Inferior parietal cortex (tissue), 1 donor: Measurements from ENCODE around the gene EVX1.

Experiments used
- DNase-seq: peaks from one replicate; pipeline ENCODE4 v3.0.0-alpha.2; 2016; ENCODE audit errors: extremely low spot score

EVX1 gene

DNA sequence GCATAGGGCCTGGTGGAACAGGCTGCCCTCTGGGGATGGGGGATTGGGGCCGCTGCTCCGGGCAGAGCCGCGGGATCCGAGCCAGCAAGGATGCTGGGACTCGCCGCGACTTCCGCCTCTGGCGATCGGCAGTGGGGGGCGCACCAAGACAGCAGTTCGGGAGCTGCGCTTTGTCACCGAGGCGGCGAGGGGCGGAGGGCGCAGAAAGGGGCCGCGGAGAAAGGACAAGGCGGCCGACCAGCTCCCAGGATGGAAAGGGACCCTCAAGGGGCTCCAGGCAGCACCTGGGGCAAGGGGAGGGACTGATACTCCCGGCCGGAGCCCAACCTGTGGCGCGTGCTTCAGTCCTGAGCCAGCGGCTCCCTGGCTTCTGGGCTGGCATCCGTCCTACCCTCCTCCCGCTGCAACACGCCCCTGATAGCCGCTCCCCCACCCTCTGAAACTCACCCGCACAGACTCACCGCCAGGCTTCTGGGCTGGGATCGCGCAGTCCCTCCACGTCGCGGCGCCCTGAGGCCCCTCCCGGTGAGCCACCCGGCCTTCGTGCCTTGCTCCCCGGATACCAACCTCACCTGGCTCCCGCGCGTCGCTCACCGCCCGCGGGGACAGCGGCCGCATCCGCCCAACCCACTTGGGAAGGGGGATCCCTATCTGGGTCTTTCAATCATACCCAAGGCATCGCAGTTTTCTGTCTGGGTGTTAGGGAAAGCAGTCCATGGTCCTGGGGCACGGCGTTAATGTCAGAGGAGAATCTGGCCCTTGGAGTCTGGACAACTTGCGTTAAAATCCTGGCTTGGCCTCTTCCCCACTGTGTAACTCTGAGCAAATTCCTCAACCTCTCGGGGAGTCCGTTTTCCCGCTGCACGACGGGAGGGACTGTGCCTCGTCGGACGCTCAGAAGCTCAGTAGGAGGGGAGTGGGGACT, 7.0 kb upstream of the EVX1 start:
- DNase-seq: no peak

- no peak for DNase-seq
Observed at GRCh38 chr7:27237735-27238334, 4.8 kb upstream of the EVX1 start.

GRCh38 chr7:27238979-27239386, 3.6 kb upstream of the EVX1 start:
- no peak for DNase-seq

GRCh38 chr7:27239387-27240014, 3.1 kb upstream of the EVX1 start:
- no peak for DNase-seq

GRCh38 chr7:27240015-27240731, 2.4 kb upstream of the EVX1 start:
- DNase-seq: no peak

GRCh38 chr7:27241189-27242056, 1.2 kb upstream of the EVX1 start:
- no peak for DNase-seq

DNA sequence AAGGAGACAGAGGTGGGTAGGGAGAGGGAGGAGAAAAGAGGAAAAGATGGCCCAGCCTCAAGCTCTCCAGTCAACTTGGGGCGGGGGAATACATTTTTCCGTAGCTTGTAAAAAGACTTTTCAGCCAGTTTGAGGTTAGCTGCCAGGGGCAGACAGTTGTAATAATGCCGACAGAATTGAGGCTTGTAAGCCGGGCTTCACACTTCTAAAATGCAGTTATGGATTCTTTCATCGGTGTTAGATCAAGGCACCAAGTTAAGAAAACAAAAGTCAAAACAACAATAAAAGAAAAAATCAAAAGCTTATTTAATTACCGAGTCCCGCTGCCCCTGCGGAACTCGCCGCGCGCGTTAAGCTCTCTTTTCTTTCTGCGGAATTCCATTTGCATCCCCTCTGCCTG, 448 bp upstream of the EVX1 start:
- no peak for DNase-seq

- DNase-seq: no peak
Observed at GRCh38 chr7:27243340-27244163, 950 bp downstream of the EVX1 start.

DNA sequence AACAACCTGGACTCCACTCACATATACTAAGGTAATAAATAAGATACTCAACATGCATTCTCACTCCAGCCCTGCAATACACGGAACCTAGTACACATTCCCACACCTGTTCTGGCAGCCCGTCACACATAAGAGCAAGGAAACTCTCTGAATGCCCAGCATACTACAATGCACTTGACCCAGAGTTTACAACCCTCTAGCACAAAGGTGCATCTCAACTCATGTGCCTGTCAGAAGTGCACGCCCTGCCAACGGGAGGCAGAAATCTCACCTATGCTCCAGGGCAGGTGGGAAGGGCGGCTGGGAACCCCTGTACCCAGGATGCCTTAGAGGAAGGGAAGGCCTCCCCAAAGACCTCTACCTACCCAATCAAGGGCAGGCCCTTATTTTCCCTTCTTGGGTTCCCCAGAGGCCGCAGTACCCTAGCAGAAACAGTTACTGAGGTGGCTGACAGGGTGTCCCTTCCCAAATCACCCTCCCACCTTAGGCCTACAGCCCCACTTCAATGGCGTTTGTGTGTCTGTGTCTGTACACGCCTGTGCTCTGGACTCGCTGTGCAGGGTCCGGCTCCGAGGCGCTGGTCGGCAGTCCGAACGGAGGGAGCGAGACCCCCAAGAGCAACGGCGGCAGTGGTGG, 2.0 kb downstream of the EVX1 start:
- DNase-seq: no peak

DNA sequence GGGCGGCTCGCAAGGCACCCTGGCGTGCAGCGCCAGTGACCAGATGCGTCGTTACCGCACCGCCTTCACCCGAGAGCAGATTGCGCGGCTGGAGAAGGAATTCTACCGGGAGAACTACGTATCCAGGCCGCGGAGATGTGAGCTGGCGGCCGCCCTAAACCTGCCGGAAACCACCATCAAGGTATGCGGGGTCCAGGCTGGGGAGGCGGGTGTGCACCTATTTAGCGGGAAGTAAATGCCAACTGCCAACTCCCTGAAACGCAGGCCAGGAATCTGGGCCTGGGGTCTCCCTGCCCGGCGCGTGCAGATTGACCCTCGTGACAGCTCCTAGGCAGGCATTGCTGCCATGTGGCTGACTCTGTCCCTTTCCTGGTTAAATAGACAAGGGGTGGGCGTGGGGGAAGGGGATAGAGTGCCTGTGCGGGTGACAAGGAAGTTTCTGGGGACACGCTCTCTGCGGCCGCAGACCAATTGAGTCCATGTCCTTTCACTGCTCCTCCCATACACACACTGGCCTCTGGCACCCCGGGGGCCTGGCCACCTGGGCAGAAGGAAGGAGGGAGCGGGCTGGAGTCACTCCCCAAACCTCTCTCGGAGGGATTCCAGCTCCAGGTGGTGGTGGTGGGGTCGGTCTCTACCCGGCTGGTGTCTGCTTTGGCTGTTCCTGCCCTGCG, 2.7 kb downstream of the EVX1 start:
- no peak for DNase-seq

DNA sequence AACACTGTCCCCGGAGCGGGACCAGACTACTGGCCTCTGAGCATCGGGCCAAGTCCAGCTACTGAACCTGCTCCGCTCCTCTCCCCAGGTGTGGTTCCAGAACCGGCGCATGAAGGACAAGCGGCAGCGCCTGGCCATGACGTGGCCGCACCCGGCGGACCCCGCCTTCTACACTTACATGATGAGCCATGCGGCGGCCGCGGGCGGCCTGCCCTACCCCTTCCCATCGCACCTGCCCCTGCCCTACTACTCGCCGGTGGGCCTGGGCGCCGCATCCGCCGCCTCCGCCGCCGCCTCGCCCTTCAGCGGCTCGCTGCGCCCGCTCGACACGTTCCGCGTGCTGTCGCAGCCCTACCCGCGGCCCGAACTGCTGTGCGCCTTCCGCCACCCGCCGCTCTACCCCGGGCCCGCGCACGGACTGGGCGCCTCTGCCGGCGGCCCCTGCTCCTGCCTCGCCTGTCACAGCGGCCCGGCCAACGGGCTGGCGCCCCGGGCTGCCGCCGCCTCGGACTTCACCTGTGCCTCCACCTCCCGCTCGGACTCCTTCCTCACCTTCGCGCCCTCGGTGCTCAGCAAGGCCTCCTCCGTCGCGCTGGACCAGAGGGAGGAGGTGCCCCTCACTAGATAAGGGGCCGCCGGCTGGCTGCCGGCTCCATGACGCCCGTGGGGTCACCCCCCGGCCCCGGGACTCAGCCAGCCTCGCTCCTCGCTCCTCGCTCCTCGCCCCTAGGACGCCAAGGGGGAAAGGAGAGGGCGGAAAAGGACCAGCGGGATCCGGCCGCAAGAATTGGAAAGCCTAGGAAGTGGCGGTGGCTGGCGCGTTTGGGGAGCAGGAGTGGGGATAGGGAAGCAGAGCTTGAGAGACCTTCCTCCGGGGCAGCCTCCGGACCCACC, 3.4 kb downstream of the EVX1 start:
- DNase-seq: no peak

- no peak for DNase-seq
Observed at GRCh38 chr7:27247000-27247399, 4.4 kb downstream of the EVX1 start.

GRCh38 chr7:27247452-27248426, 5.1 kb downstream of the EVX1 start:
- no peak for DNase-seq

DNA sequence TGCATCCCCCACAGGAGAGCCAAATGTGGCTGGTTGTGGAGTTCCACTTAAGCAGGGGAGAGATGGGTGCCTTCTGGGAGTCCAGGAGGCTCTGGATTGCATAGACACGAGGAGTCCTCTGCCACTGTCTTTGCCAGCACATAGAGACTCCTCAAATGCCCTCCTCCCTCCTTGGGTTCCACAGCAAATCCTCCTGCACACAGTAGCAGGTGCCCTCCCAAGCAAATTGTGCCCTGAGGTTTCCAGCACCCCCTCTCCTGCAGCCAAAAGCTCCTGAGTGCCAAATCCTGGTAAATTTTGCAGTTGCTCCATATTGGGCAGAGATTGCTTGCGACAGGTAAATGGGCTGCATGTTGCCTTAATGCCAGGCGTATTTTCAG, 5.8 kb downstream of the EVX1 start:
- DNase-seq: no peak

DNA sequence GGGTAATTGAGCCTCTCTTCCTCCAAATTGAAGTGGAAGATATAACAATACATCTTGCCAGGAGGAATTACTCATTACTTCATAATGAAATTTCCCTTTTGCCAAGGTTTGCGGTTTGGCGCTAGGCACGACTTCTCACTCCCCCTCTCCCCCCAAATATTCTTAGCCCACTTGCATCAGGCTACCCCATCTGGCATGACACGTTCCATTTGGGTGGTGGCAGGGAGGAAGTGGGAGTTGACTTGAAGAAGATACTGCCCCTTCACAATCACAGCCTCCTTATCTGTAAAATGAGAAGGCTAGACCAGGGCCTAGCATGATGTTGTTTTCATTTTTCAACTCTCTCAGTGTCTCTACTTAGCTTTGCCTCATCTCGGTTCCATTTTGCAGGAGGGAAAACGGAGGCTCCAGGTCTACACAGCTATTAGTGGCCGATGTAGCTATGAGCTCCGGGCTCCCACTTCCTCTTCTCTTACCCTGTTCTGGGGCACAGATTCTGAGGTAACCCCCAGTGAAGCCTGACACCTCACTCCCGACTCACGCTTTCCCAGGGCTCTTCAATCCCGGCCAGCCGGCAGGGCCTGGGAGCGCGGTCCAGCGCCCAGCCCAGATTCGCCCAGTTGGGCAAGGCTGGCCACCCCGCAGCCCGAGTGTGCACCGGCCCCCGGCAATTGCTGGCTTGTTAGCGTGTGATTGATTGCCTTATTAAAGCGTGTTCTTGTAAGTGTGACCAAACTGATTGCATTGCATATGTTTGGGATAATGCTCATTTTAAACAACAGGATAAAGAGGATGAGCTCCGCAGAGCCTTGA, 6.5 kb downstream of the EVX1 start:
- no peak for DNase-seq
